ENCODE data around the gene PPP2R3B. TPM values are rescaled to one million over a fixed set of nuclear protein-coding genes. Genes with fewer than 3 reads are reported as not detected.

PPP2R3B gene
- total and polyA plus RNA-seq, 2 of the 4 experiments (the other 2 are of a cell fraction) = 13.2 to 13.3 TPM

DNA sequence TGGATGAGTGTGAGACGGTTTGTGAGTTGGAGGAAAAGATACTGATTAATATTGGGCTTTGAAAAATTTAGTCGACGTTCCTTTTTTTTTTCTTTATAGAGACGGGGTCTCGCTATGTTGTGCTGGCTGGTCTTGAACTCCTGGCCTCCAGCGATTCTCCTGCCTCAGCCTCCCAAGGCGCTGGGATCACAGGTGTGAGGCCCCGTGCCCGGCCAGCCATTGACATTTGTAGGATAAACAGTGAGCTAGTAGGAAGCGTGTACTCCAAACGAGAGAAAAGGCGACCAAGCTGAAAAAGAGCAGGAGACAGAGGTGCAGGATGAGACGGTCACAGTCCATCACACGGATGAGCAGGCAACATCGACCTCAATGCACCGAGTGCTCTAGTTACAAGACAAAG lies 19.4 kb downstream of the PPP2R3B start:
- peaks cover 13% of the 10 kb centered on the region for H4K20me1 ChIP-seq (ENCODE audit: insufficient read depth, low read length)
- H3K36me3 ChIP-seq (ENCODE audit: control insufficient read depth, insufficient read depth, low read length) = no peaks in the 10 kb centered on the region
- DNase-seq = no peak
- no peak overlapping the region for H2BK15ac ChIP-seq (ENCODE audit: low read depth, low read length)
- H3K9ac ChIP-seq (ENCODE audit: low read depth, low read length) = no peak overlapping the region
- no peak overlapping the region for H2AK9ac ChIP-seq (replicated peaks; ENCODE audit: low read depth, low read length, poor library complexity)
- no peak overlapping the region for H3K23ac ChIP-seq (ENCODE audit: low read depth, low read length)
- 91 to 100% methylated on average over 1 to 10 of the region's 16 CpGs for WGBS, 2 experiments (ENCODE audit: extremely low coverage in 2 of 2, insufficient read length in 1 of 2)
- intact Hi-C loops (cut with micrococcal nuclease) = no loop called here
- H3K79me1 ChIP-seq (ENCODE audit: low read depth in 1 of 2, low read length in 2 of 2) = no peaks in the 10 kb centered on the region; a peak in 1 of 4 replicates
- H3K4ac ChIP-seq (ENCODE audit: low read depth, low read length) = no peak overlapping the region
- no peak for TF ChIP-seq CHD1 (IDR thresholded peaks at IDR 0.05; ENCODE audit: low read depth, low read length)
- H4K8ac ChIP-seq (ENCODE audit: low read depth in 2 of 2, low read length in 2 of 2) = no peak overlapping the region
- H2AK5ac ChIP-seq (ENCODE audit: low read depth, low read length) = no peak overlapping the region
- no peaks in the 10 kb centered on the region for H3K9me1 ChIP-seq (ENCODE audit: insufficient read depth, low read length)
- POLR2A ChIA-PET (ENCODE audit: unreplicated experiment) = no interaction called here
- ATAC-seq (ENCODE audit: low read depth) = no peak
- H3K4me3 ChIP-seq (ENCODE audit: insufficient read depth, low read depth, low read length) = no peak overlapping the region
- BruUV-seq (replicated peaks) = no TSS peak
- peaks cover 12% of the 10 kb centered on the region; the same call in 1 of the 2 replicates for H3K9me3 ChIP-seq (ENCODE audit: control insufficient read depth, insufficient read depth, low read length)
- CTCF ChIA-PET = no interaction called here
- H3K18ac ChIP-seq (ENCODE audit: low read depth, low read length) = no peak overlapping the region
- no peak overlapping the region for H3K14ac ChIP-seq (replicated peaks; ENCODE audit: low read depth, low read length)
- H3K4me2 ChIP-seq (ENCODE audit: low read depth, low read length) = no peak overlapping the region
- H4K91ac ChIP-seq (ENCODE audit: insufficient read depth, low read depth, low read length) = no peak overlapping the region
- no peaks in the 10 kb centered on the region; the same call in 1 of the 2 replicates for H3K27me3 ChIP-seq (ENCODE audit: control insufficient read depth, insufficient read depth, low read length)
- no peak overlapping the region for H2AFZ ChIP-seq (replicated peaks; ENCODE audit: low read length, poor library complexity)
- H3K56ac ChIP-seq (ENCODE audit: extremely low read depth, insufficient read depth, low read length) = no peak overlapping the region
- peaks cover 3% of the 10 kb centered on the region for H3K4me1 ChIP-seq (ENCODE audit: control insufficient read depth, insufficient read depth, low read length)
- dilution Hi-C loops (cut with HindIII; ENCODE audit: low sequenced_read_pairs, unreplicated experiment) = no loop called here
- H2BK120ac ChIP-seq (ENCODE audit: low read depth, low read length) = no peak overlapping the region
- H3K27ac ChIP-seq (ENCODE audit: insufficient read depth, low read length) = no peak overlapping the region
- H2BK20ac ChIP-seq (ENCODE audit: low read depth, low read length) = no peak overlapping the region
- in situ Hi-C loops (cut with MboI; ENCODE audit: low sequenced_read_pairs) = no loop called here
- no peak overlapping the region for H2BK5ac ChIP-seq (ENCODE audit: low read depth, low read length, poor library complexity, severe bottlenecking)
- no peak overlapping the region for H4K5ac ChIP-seq (ENCODE audit: low read depth, low read length)
